IPS-15b (cell line): ENCODE measurements around the gene LRP5.

Experiments
- H3K27me3 ChIP-seq: one replicate; pipeline ENCODE4 v1.6.1; 2013; ENCODE audit warnings: low read length; ENCODE audit not compliant: control insufficient read depth, insufficient read depth
- H3K36me3 ChIP-seq: one replicate; pipeline ENCODE4 v1.6.1; 2013; ENCODE audit warnings: low read length; ENCODE audit not compliant: control insufficient read depth, insufficient read depth
- H3K4me1 ChIP-seq: one replicate; pipeline ENCODE4 v1.6.1; 2013; ENCODE audit warnings: mild to moderate bottlenecking, low read length; ENCODE audit not compliant: control insufficient read depth, insufficient read depth
- H3K4me3 ChIP-seq: one replicate; pipeline ENCODE4 v1.5.1; 2013; ENCODE audit warnings: low read depth, low read length
- H3K9ac ChIP-seq: one replicate; pipeline ENCODE4 v1.6.1; 2013; ENCODE audit warnings: low read depth, mild to moderate bottlenecking, low read length
- H3K9me3 ChIP-seq: one replicate; pipeline ENCODE4 v1.6.1; 2013; ENCODE audit warnings: mild to moderate bottlenecking, low read length; ENCODE audit not compliant: control insufficient read depth, insufficient read depth

Gene LRP5

GRCh38 chr11:68371171-68372041, 59.0 kb downstream of the LRP5 start:
- Histone ChIP-seq H3K4me3 (no peak overlapping the region), H3K36me3 (peaks cover 18% of the 10 kb centered on the region), H3K9me3 (no peaks in the 10 kb centered on the region), H3K9ac (no peak overlapping the region), H3K27me3 (no peaks in the 10 kb centered on the region), H3K4me1 (no peaks in the 10 kb centered on the region)

GRCh38 chr11:68372114-68372513, 59.7 kb downstream of the LRP5 start:
- no peak overlapping the region for H3K9ac ChIP-seq
- no peaks in the 10 kb centered on the region for H3K27me3 ChIP-seq
- H3K4me3 ChIP-seq = no peak overlapping the region
- no peaks in the 10 kb centered on the region for H3K4me1 ChIP-seq
- H3K9me3 ChIP-seq = no peaks in the 10 kb centered on the region
- H3K36me3 ChIP-seq = peaks cover 13% of the 10 kb centered on the region

- H3K4me1 ChIP-seq = no peaks in the 10 kb centered on the region
- no peak overlapping the region for H3K4me3 ChIP-seq
- H3K9me3 ChIP-seq = no peaks in the 10 kb centered on the region
- H3K36me3 ChIP-seq = peaks cover 8% of the 10 kb centered on the region
- H3K9ac ChIP-seq = no peak overlapping the region
- H3K27me3 ChIP-seq = no peaks in the 10 kb centered on the region
Measured at GRCh38 chr11:68372625-68373024, 60.2 kb downstream of the LRP5 start.

- Histone ChIP-seq H3K36me3 (peaks cover 8% of the 10 kb centered on the region), H3K4me1 (no peaks in the 10 kb centered on the region), H3K9me3 (no peaks in the 10 kb centered on the region), H3K9ac (no peak overlapping the region), H3K4me3 (no peak overlapping the region), H3K27me3 (no peaks in the 10 kb centered on the region)
Measured at GRCh38 chr11:68373189-68373814, 60.9 kb downstream of the LRP5 start.

GRCh38 chr11:68373815-68374501, 61.6 kb downstream of the LRP5 start:
- Histone ChIP-seq H3K9ac (no peak overlapping the region), H3K36me3 (peaks cover 8% of the 10 kb centered on the region), H3K9me3 (no peaks in the 10 kb centered on the region), H3K4me3 (no peak overlapping the region), H3K4me1 (no peaks in the 10 kb centered on the region), H3K27me3 (no peaks in the 10 kb centered on the region)

- Histone ChIP-seq H3K4me1 (no peaks in the 10 kb centered on the region), H3K27me3 (no peaks in the 10 kb centered on the region), H3K36me3 (peaks cover 5% of the 10 kb centered on the region), H3K9ac (no peak overlapping the region), H3K9me3 (no peaks in the 10 kb centered on the region), H3K4me3 (no peak overlapping the region)
Measured at GRCh38 chr11:68374531-68374930, 62.1 kb downstream of the LRP5 start.

GRCh38 chr11:68375337-68375736, 62.9 kb downstream of the LRP5 start:
- Histone ChIP-seq H3K4me3 (no peak overlapping the region), H3K27me3 (no peaks in the 10 kb centered on the region), H3K9ac (no peak overlapping the region), H3K9me3 (no peaks in the 10 kb centered on the region), H3K4me1 (no peaks in the 10 kb centered on the region), H3K36me3 (peaks cover 5% of the 10 kb centered on the region)

GRCh38 chr11:68375766-68376165, 63.4 kb downstream of the LRP5 start:
- Histone ChIP-seq H3K9me3 (no peaks in the 10 kb centered on the region), H3K4me3 (no peak overlapping the region), H3K36me3 (peaks cover 4% of the 10 kb centered on the region), H3K4me1 (no peaks in the 10 kb centered on the region), H3K27me3 (no peaks in the 10 kb centered on the region), H3K9ac (no peak overlapping the region)

- no peaks in the 10 kb centered on the region for H3K27me3 ChIP-seq
- H3K9me3 ChIP-seq = no peaks in the 10 kb centered on the region
- H3K36me3 ChIP-seq = peaks cover 3% of the 10 kb centered on the region
- H3K4me3 ChIP-seq = no peak overlapping the region
- no peaks in the 10 kb centered on the region for H3K4me1 ChIP-seq
- no peak overlapping the region for H3K9ac ChIP-seq
Measured at GRCh38 chr11:68377389-68377795, 65.0 kb downstream of the LRP5 start.

- Histone ChIP-seq H3K4me3 (no peak overlapping the region), H3K36me3 (peaks cover 3% of the 10 kb centered on the region), H3K27me3 (no peaks in the 10 kb centered on the region), H3K9me3 (no peaks in the 10 kb centered on the region), H3K9ac (no peak overlapping the region), H3K4me1 (no peaks in the 10 kb centered on the region)
Measured at GRCh38 chr11:68379206-68379605, 66.8 kb downstream of the LRP5 start.

- H3K9me3 ChIP-seq = no peaks in the 10 kb centered on the region
- H3K36me3 ChIP-seq = peaks cover 4% of the 10 kb centered on the region
- H3K4me3 ChIP-seq = no peak overlapping the region
- H3K27me3 ChIP-seq = no peaks in the 10 kb centered on the region
- no peaks in the 10 kb centered on the region for H3K4me1 ChIP-seq
- H3K9ac ChIP-seq = no peak overlapping the region
Measured at GRCh38 chr11:68380786-68381622, 68.6 kb downstream of the LRP5 start.
